Vagina (tissue), 2 donors: ENCODE results near the gene PROZ. TPM values are rescaled to one million over a fixed set of nuclear protein-coding genes. Genes with fewer than 3 reads are reported as not detected.

ENCODE experiments used
- DNase-seq, 2 donors: peaks; one replicate each; pipeline ENCODE4 v3.0.0-alpha.2; 2017; ENCODE audit errors: extremely low spot score in 2 of 2
- H3K27ac ChIP-seq: fragments of 200-600 bp; sonication (generic); one replicate; pipeline ENCODE4 v1.5.1; 2019
- H3K27me3 ChIP-seq: fragments of 200-600 bp; sonication (generic); one replicate; pipeline ENCODE4 v1.5.1; 2019
- H3K36me3 ChIP-seq, 2 donors: fragments of 200-600 bp; sonication (generic); one replicate each; pipeline ENCODE4 v1.5.1; 2017 to 2019
- H3K4me1 ChIP-seq: fragments of 200-600 bp; sonication (generic); one replicate; pipeline ENCODE4 v1.5.1; 2019
- H3K4me3 ChIP-seq, 2 donors: fragments of 200-600 bp; sonication (generic); 1 replicate in 1 of 2; 2 replicates in 1 of 2; pipeline ENCODE4 v1.5.1; 2016 to 2019
- H3K9me3 ChIP-seq: fragments of 200-600 bp; sonication (generic); one replicate; pipeline ENCODE4 v1.5.1; 2019
- CTCF ChIP-seq, 3 experiments: fragments of 450-650 bp in 2 of 3; fragments of 200-600 bp in 1 of 3; sonication (generic) in 1 of 3; IDR thresholded peaks; one replicate each; pipeline ENCODE4 v1.5.1; 2017 to 2019; ENCODE audit warnings: antibody characterized with exemption in 3 of 3, mild to moderate bottlenecking in 2 of 3, moderate library complexity in 2 of 3
- POLR2A ChIP-seq, 2 donors: fragments of 450-650 bp; IDR thresholded peaks; one replicate each; pipeline ENCODE4 v1.6.1; 2017; ENCODE audit warnings: antibody characterized with exemption in 2 of 2, mild to moderate bottlenecking in 2 of 2, moderate library complexity in 2 of 2
- POLR2AphosphoS5 ChIP-seq, 2 donors: sonication (generic); formaldehyde crosslinking; IDR thresholded peaks; one replicate each; pipeline ENCODE4 v1.9.0; 2017; ENCODE audit warnings: antibody characterized with exemption in 2 of 2, mild to moderate bottlenecking in 2 of 2, low read depth in 1 of 2; ENCODE audit not compliant: insufficient read depth in 1 of 2
- intact Hi-C: fragments of 100-400 bp; cut with DNase I; formaldehyde crosslinking; loops from one replicate; pipeline ENCODE4 v1.15.1; 2023
- total RNA-seq: library from RNA; depleted of rRNA; stranded (reverse); fragments of >200 nt; gene quantifications from one replicate; pipeline ENCODE4 v1.2.3, GENCODE V29; 2016

The PROZ gene
- total RNA-seq, 1 donor from 2014 or later = not detected

- H3K27ac ChIP-seq = no peak overlapping the region
- H3K4me1 ChIP-seq = no peaks in the 10 kb centered on the region
- H3K4me3 ChIP-seq = no peak overlapping the region
- H3K36me3 ChIP-seq = peaks cover 0 to 80% of the 10 kb centered on the region in 2 donors
- peak in 1 of 2 donors; percentile 58 for DNase-seq
- TF ChIP-seq POLR2A (IDR thresholded peaks at IDR 0.05) (no peak), CTCF (IDR thresholded peaks at IDR 0.05) (no peak), POLR2AphosphoS5 (IDR thresholded peaks at IDR 0.05; ENCODE audit: insufficient read depth in 1 of 2, low read depth in 1 of 2) (no peak)
- intact Hi-C loops = no loop called here
- no peaks in the 10 kb centered on the region for H3K9me3 ChIP-seq
- H3K27me3 ChIP-seq = no peaks in the 10 kb centered on the region
These were observed 21.2 kb downstream of the PROZ start for GRCh38 chr13:113179374-113180230.

GRCh38 chr13:113182046-113182445 lies 23.6 kb downstream of the PROZ start:
- no peak overlapping the region for H3K4me3 ChIP-seq
- H3K9me3 ChIP-seq = no peaks in the 10 kb centered on the region
- intact Hi-C loops = no loop called here
- DNase-seq = no peak
- H3K4me1 ChIP-seq = no peaks in the 10 kb centered on the region
- no peak for TF ChIP-seq CTCF (IDR thresholded peaks at IDR 0.05)
- no peak for TF ChIP-seq POLR2A (IDR thresholded peaks at IDR 0.05)
- TF ChIP-seq POLR2AphosphoS5 (IDR thresholded peaks at IDR 0.05; ENCODE audit: insufficient read depth in 1 of 2, low read depth in 1 of 2) = no peak
- no peaks in the 10 kb centered on the region for H3K27me3 ChIP-seq
- H3K27ac ChIP-seq = no peak overlapping the region
- H3K36me3 ChIP-seq = peaks cover 0 to 64% of the 10 kb centered on the region in 2 donors

DNA sequence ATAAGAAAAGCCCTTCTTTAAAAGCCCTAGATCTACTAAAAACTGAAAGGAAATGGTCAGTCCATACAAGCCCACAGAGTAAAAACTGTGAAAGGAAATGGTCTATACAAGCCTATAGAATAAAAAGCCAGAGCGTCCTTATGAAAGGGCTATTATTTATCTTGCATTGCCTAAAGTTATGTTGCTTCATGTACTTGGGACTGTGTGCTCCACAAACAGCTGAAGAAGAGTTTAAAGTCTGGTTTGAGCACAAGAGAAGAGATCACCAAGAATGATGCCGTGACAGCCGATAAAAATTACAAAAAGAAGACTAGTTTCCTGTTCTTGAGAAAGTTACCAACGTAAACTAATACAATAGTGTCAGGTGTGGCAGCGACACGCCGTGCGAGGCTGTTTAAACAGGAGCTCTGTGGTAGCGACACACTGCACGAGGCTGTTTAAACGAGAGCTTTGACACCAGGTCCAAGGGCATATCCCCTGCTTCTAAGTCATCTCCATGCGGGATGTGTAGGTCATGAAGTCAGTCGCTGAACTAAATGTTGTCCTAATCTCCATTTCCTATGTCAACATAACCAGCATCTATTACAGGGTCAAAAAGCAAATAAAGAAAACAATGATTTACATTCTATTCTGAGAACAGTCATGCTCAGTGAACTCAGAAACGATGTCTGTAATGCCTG lies 25.1 kb downstream of the PROZ start:
- no peaks in the 10 kb centered on the region for H3K4me1 ChIP-seq
- no peaks in the 10 kb centered on the region for H3K9me3 ChIP-seq
- H3K4me3 ChIP-seq = no peak overlapping the region
- no peak for DNase-seq
- no peak overlapping the region for H3K27ac ChIP-seq
- peaks cover 0 to 54% of the 10 kb centered on the region in 2 donors for H3K36me3 ChIP-seq
- TF ChIP-seq CTCF (IDR thresholded peaks at IDR 0.05) (no peak), POLR2AphosphoS5 (IDR thresholded peaks at IDR 0.05; ENCODE audit: insufficient read depth in 1 of 2, low read depth in 1 of 2) (no peak)
- no peaks in the 10 kb centered on the region for H3K27me3 ChIP-seq
- intact Hi-C loops = no loop called here

DNA sequence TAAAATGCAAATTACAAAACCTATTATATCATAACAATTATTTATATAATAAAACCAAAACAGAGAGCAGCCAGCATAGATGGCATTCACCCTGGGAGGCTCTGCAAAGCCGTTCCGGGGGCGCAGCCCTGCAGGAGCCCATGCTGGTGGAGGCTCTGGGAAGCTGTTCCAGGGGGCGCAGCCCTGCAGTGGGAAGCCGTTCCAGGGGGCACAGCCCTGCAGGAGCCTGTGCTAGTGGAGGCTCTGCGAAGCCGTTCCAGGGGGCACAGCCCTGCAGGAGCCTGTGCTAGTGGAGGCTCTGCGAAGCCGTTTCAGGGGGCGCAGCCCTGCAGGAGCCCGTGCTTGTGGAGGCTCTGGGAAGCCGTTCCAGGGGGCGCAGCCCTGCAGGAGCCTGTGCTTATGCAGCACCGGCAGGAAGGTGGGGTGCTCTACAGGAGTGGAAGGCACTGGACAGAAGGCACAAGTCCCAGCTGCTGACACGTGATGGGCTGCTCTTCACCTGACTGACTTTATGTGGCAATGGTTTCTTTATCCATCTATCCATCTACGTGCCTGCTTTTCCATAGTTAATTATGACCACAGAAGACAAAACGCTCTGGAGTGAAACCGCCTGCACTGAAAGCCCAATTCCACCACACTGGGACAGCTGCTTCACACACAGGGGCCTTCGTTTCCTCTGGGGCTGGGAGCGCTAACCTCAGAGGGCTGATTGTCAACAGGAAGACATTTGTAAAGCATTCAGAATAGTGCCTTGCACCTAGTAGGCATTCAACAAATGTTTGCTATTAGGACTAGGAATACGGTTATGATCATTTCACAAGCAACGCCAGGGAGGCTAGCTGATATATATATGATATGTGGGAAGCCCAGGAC lies 26.4 kb downstream of the PROZ start:
- no peaks in the 10 kb centered on the region for H3K9me3 ChIP-seq
- no peak for DNase-seq
- no peak overlapping the region for H3K27ac ChIP-seq
- H3K36me3 ChIP-seq = peaks cover 0 to 48% of the 10 kb centered on the region in 2 donors
- TF ChIP-seq POLR2AphosphoS5 (IDR thresholded peaks at IDR 0.05; ENCODE audit: insufficient read depth in 1 of 2, low read depth in 1 of 2) (no peak), CTCF (IDR thresholded peaks at IDR 0.05) (no peak), POLR2A (IDR thresholded peaks at IDR 0.05) (no peak)
- intact Hi-C loops = no loop called here
- no peaks in the 10 kb centered on the region for H3K4me1 ChIP-seq
- no peaks in the 10 kb centered on the region for H3K27me3 ChIP-seq
- H3K4me3 ChIP-seq = no peak overlapping the region
